Measurements from ENCODE around the gene USP44.

GRCh38 chr12:95571369-95571768, 20.1 kb upstream of the USP44 start:
- TF ChIP-seq ZFP3 (CRISPR knock-in tag; IDR thresholded peaks at IDR 0.05) (no peak), PATZ1 (CRISPR knock-in tag; IDR thresholded peaks at IDR 0.05; ENCODE audit: borderline replicate concordance) (no peak), BACH2 (CRISPR knock-in tag; IDR thresholded peaks at IDR 0.05; ENCODE audit: borderline replicate concordance) (no peak), CSRNP3 (CRISPR knock-in tag; IDR thresholded peaks at IDR 0.05) (no peak), RARB (CRISPR knock-in tag; IDR thresholded peaks at IDR 0.05) (no peak), POU6F1 (CRISPR knock-in tag; IDR thresholded peaks at IDR 0.05; ENCODE audit: borderline replicate concordance, low read depth) (no peak), ISL1 (CRISPR knock-in tag; IDR thresholded peaks at IDR 0.05) (no peak), ZFP30 (CRISPR knock-in tag; IDR thresholded peaks at IDR 0.05) (no peak), CREB5 (CRISPR knock-in tag; IDR thresholded peaks at IDR 0.05; ENCODE audit: low read depth) (no peak), ZNF70 (CRISPR knock-in tag; IDR thresholded peaks at IDR 0.05) (no peak)

All from SK-N-SH treated with all-trans-retinoic acid at 6 μM for 48 hours (cell line).